ENCODE data around the gene KCNA2.

KCNA2 gene

DNA sequence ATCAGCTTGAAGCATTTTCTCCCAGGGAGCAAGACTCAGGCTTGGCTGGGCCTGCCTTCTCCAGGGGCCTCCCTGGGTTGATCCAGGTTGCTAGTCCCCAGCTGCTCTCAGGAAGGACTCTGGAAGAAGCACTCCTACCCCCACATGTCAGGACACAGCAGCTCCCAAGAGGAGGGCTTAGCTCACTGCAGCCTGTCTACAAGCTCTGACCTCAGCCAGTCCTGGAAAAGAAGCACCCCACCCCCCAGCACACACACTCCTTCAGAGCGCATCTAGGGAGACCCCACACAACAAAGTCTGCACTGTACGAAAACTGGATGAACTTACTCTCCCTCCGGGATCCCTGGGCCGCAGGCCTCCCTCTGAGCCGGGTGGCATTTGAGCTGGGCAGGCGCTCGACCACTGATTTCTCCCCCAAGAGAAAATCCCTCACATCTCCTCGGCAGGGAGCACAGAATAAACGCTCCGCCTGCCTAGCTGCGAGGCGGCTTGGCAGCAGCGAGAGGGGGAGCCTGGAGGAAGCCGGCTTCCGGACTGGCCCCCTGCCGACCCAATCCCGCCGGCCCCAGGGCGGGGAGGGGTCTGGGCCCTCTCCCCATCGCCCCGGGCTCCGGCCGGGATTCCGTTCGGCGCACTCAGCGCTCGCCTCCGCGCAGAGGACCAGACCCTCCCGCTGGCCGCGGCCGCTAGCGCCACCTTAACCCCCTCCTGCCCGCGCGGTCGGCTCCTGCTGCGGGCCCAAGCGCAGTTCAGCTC is at the start of gene KCNA2:
Gene KCNA2 (minus strand): TSS at position 458 of the 756 bp plus-strand sequence. CDS start 1,576 bp downstream, outside the sequence.
- no peak for DNase-seq

DNA sequence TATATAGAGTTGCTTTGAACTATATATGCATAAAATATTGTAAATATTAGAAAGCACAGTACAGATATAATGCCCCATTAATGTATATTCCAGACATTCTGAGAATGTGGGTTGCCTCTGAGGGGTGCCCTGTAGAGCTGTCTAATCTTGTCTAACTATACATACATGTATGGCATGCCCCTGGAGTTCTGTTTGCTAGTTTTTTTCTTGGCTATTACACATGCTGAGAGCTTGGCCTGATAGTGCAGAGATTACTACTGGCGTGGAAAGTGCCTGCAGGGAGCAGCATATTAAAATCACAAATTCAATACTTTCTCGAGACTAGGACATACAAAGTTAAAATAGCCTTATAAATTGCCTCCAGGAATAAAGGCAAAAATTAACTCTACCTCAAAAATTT is 44.5 kb upstream of the KCNA2 start:
- no peak for DNase-seq

DNA sequence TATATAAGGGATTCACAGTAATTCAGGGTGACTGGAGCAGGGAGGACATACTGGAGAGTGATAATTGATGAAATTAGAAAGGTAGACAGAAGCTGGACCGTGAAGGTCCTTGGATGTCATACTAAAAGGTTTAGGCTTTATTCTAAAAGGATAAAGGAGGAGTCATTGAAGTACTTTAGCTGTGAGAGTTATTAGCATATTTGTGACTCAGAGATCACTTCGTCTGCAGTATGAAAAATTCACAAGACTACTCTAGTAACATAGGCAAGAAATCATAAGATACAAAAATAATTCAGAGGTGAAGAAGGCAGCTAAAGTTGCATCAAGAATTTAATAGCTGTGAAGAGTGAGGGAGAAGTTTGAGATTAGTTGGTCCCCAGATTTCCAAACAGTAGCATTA is 42.3 kb upstream of the KCNA2 start:
- no peak for DNase-seq

DNA sequence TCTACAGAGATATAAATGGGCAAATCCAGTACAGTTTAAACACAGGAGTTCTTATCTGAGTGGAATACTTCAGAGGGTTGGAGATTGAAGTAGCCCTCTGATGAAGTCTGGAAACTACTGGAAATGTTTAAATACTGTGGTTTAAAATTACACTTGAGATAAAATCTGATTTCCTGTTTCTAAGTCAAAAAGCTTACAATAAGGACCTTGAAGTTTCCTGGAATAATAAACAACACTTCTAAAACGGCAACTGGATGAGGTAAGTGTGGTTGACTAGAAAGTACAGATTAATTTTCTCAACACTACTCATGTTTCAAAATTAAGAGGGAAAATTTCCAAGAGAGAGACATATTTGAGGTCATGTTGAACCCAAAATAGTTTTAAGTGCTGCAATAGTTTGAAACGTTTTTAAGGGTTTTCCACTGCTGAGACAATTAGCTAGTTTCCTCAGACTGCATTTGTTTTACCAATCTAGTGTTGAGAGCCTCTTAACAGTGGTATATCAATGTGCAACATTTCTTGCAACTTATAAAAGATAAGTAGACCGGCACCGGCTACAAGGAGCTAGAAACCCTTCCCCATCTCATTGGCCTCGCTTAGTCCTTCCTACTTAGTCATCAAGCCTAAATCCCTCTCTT is 41.2 kb upstream of the KCNA2 start:
- DNase-seq: no peak

DNA sequence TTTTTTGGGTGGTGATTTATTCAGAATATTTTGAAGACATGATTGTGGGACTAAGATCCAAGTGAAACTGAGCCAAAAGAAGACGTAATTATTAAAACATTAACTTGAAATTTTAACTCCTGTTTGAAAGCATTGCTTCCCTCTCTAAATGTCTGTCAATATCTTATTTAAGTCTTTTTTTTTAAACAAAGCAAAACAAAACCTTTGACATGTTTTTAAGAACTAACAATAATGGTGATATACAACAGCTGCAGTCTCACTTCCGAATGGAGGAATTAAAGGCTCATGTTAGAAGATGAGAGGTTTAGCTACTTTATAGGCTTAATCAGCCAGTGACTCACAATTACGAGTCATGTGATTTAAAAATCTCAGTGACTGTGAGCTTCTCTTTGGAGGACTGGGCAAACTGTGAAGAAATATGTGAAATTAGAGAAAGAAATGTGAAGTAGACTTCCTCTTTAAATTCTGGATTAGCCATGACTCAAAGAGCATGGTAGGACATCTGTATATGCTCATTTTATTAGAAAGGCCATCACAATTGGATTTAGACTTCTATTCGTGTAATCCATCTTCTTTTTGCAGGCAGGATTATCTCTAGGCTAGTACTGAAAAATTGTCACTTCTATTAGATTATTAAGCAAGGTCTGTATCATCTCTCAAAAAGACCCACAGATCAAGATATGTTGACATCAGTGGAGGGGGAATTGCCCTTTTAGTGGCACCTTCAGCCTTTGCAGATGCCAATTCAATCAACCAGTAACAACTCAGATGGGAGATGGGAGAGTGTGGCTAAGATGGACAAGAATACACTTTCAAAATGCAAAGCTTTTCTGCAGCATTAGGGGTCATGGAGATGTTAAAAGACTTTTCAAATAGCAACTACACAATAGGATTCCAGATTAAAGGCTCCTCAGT is 39.9 kb upstream of the KCNA2 start:
- DNase-seq: no peak

DNA sequence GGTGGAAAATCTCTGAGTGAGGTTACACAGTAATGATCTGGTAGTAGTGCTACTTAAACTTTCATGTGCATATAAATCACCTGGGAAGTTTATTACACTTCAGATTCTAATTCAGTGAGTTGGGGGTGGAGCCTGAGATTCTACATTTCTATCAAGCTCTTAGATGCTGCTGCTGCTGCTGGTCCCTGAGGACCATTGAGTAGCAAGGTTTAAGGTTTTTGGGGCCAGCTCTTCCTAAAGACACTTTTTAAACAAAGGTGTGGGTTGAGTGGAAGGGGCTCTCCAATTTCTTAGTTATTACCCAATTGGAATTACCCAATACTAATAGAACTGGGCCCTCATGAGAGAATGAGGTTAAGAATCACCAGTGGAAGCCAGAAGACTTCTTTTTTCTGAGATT is 39.1 kb upstream of the KCNA2 start:
- no peak for DNase-seq

DNA sequence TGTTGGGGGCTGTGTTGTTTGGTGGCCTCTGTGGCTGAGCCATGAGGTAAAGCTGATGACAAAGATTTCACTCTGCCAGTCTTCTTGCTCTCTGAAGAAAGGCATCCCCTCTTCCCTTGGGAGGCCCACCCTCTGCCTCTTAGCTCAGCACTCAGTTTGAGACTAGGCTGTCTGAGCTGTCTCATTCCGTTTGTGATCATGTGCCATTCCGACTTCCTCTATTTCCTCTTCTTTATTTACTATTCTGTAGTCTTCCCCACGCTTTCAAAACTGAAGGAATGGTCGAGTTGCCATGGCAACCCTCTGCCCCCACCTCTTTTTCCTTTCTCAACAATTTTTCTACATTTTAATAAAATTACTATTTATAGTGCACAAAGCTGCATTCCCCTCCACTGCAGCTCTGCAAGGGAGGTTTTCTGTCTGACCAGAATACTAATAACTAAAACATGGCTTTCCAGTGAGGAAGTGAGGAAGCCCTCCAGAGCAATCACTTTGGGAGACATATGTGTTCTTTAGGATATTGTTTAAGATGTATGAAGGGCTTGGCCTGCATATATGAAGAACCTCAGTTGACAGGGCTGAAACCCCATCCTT is 37.8 kb upstream of the KCNA2 start:
- peak; percentile 1 to 13 for DNase-seq

DNA sequence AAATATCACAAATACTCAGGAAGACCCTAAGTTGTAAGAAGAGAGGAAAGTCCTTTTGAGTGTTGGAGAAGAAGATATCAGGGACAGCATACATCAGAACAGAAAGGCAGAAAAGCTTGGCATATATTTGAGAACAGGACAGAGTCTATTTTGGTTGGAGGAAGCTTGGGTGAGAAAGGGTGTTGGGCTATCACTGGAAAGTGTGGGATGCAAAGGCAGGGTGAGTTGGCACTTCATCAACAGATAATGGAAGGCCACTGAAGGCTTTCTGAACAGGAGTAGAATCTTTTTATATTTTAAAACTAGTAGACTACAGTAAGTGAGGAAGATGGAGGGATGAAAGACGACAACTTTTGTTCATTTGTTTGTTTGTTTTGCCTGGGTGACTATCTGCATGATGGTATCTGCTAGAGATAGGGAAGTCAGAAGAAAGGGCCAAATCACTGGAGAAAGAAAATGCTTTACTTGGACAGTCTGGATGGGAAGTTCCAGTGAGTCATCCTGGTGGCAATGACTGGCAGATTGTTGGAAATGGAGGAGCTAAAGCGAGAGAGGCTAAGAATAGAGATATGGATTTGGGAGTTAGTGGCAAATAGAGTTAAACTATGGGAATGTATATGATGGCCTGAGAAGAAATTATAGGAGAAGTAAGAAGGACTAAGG is 33.7 kb upstream of the KCNA2 start:
- DNase-seq: no peak

DNA sequence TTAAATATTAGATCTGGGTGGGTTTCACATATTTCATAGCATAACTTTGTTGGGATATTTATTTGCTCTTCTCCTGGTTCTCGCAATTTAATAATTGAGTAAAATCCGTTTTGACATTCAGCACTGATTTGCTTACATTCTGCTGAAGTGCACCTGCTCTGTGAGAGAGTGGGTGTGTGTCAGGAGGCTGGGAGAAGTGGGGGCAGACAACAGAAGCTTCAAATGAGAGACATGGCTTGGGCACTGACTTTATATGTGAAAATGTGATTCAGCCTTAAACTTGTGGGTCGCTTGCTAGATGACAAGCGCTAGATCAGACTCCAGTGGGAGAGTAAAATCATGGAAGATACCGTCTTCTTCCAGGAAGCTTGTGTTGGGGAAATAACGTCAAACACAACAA is 32.4 kb upstream of the KCNA2 start:
- no peak for DNase-seq

DNA sequence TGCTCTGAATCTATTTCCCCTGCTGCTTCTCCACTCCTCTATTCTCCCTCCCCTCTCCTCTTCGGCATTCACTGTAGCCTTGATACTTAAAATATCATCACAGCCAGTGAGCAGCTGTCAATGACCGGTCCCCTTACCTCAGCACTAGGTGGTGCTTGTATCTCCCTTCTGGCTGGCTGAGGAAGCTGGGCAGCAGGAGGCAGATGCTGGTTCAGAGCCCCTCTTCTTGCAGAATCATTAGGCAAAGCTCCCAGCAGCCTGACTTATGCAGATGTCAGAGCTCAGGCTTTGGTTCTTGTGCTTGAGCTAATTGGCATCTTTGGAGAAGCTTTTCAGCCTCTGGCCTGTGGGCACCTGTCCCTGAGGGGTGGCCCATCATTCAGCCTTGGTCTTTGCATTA is 31.9 kb upstream of the KCNA2 start:
- DNase-seq: no peak

DNA sequence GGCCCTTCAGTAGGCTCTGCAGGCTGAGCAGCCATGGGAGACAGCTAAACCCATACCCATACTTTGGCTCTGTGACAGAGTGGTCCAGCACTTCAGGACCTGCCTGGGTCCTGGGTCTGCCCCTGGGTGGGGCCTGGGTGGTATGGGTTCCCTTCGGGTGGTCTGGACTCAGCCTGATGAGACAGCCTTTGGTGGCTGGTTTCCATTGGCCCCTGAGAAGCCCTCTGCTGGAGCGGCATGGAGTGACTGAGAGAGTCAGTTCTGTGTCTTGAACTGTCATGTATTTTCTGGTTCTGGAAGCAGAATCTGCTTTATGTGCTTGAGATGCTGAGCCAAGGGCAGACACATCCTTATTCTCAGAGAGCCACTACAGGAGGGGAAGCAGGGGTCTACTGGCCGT is 31.3 kb upstream of the KCNA2 start:
- DNase-seq: no peak

DNA sequence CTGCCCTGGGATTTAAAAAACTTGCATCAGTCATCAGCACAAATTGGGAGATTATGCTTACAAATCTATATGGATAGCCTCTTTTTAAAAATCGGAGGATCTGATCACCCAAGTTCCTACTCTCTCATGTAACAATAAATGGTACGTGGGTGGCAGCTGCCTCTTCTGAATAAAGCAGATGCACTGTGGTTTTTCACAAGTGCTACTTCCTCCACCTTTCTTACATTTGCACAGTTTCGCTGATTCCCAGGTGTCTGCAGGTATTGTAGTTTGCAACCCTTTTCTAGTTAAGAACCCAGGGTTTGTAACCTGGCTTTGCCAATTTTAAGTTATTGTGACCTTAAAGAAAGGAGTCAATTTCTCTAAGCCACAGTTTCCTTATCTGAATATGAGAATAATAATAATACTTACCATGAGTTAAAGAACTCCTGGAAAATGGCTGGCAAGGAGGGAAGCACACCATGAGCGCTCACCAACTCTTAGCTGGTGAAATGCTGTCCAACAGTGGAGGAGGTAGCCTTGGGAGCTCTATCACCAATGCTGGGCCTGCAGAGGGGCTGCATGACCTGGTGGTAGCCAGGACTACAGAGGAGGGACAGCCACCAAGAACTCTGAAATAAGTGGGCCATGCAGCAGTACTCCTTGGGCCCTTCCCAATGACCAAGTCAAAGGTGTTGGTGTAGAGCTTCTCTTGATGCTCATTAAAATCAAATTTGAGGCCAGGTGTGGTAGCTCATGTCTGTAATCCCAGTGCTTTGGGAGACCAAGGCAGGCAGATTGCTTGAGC is 30.2 kb upstream of the KCNA2 start:
- DNase-seq: no peak

DNA sequence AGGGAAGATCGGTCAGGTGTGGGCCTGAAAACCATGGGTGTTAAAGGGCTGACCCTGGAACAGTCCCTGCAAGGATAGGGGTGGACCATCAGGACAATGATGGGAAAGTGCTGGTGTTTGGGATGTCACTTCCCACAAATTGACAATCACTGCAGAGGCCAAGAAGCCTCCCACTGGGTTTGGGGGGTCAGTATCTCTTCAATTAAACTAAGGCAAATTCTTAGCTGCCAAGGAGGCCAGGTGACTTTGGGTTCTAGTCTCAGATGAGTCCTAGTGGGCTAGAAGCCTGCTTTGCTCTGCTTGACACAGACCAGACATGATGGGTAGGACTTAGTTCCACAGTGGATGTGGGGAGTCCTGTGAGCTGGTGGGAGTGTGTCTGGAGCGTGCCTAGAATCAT is 29.3 kb upstream of the KCNA2 start:
- no peak for DNase-seq

DNA sequence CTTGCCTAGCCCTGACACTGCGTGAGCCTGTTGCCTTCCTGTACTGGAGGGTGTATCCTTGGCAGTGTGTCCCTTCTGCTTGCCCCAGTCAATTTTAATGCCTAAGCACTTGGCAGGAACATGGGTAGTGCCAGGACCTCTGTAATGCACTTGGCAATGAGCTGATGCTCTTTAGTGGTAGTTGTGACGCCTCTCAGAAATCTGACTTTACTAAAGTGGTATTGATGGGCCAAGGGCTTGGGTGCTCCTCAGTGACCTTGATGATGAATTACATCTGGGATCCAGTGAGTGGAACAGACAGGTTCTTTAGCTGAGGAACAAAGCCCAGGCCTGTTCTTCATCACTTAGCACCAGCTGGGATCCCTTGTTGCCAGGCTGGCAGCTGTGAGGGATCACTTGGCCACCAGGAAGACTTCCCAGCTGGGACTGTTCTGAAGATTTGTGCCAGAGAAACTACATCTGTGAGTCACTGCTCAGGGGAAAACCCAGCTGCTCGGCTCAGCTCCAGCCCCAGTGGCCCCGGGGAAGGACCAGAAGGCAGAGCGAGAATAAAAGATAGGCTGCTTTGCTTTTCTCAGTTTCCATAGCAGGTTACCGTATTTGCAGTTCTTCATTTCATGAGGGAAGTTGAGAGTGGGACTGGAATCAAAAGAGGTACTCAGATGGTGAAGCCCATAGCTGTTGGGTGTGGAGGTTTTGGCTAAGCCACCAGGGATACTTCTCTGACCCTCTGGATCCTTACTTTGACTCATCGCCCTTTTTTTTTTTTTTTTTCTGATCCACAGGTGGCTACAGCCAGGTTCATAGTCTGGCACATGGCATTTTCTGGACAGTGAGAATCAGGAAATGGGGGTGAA is 28.5 kb upstream of the KCNA2 start:
- DNase-seq: no peak

DNA sequence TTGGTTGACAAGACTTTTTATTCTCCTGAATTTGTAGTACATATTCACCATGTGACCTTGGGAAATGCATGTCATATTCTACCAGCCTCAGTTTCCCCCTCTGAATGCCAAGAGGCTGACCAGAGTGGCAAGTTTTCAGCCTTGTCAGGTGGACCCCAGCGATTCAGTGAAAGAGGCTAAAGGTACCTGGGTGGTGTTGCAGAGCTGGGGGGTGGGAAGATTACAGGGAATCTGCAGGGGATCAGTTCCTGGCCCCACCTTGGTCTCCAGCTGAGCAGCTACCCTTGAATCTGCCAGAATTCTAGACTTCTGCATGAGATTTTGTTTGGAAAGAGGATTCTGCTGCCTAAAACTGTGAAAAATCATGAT is 27.9 kb upstream of the KCNA2 start:
- no peak for DNase-seq

DNA sequence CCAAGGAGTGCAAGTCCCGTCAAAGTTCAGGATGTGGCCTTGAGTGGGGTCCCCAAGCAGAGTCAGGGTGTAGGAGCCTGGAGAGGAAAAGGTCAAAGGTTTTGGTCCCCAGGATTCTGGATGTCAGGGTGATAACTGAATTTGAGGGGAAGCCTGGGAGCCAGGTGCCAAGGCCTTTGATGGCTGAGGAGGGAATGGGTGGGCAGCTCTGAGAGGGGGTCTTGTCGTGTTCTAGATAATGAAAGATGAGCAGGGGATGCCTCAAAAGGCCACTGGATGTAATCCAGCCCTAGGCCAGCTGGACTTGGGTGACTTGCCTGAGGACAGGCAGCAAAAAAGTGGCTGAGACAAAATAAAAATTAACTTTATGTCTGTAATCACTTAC is 27.5 kb upstream of the KCNA2 start:
- no peak for DNase-seq

DNA sequence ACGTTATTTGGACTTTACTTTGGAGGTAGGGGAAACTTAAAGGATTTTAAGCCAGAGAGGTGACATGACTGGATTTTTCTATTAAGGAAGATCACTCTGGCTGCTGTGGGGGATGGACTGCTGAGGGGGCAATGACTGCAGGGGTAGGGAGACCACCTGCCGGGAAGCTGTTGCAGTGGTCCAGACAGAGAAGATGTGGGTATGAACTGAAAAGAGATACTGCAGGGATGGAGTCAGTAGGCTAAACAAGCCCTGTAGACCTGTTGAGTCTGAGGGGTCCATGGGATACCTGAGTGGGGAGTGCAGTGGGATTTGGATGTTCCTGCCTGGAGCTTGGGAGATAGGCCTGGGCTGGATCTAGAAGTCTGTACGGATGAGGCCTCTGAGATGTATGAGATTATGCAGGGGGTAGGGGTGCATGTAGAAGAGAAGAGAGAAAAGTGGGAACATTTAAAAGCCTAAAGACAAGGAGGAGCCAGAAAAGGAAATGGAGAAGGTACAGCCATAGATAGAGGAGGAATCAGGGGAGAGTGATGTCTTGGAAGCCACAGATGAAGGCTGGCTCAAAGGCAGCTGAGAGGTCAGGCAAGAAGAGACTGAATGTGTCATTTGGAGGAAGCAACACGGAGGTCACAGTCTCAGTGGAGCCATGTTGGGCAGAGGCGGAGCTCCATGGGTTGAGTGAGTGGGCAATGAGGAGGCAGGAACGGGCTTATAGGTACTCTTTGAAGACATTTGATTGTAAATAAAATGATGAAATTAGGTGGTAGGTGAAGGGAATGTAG is 25.9 kb upstream of the KCNA2 start:
- no peak for DNase-seq

DNA sequence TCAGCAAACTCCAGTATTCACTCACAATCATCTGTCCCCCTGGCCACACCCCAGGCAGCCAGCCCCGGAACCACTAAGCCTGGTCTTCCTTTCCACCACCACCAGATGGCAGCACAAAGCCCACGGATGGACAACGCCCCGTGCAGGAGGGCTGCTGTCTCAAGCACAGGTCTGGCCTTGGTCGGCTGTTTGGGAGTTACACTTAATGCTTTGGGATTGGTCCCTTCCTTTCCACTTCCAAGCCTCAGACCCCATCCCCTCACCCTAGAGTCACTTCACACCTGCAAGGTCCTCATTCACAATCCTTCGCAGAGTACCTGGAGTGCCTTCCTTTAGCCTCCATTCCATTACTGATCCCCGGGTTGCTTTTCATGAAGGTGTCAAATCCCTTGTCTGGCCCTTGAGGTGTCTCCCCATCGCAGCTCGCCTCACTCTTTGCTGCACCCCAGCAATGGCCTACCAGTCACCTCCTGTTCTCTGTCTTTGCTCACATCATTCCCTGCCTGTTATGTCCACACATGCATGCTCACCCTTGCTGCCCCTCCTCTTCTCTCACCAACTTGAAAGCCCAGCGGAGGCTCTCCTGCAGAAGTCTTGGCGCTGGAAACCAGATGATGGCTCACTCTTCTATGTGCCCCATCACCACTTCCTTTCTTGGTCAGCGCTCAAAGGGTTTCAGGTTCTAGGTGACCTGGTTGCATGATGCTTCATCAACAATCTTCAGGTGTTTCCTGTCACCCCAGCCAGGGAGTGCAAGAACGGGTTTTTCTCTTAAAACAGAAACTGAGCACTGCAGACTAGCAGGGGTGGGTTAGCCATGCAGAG is 24.9 kb upstream of the KCNA2 start:
- peak; percentile 54 to 57 for DNase-seq
